Body of pancreas (tissue), 4 donors: ENCODE results near the gene RAPGEF4. TPM values are rescaled to one million over a fixed set of nuclear protein-coding genes. Genes with fewer than 3 reads are reported as not detected.

Experiments used
- ATAC-seq: fragments of 150-250 bp; one replicate; pipeline ENCODE4 v1.9.1; 2016
- DNase-seq, 4 donors: peaks; one replicate each; pipeline ENCODE4 v3.0.0-alpha.2; 2019
- H3K27ac ChIP-seq, 4 donors: fragments of 200-600 bp; sonication (generic); 1 replicate in 3 of 4; 2 replicates in 1 of 4; pipeline versions ENCODE4 v1.5.1 to v1.6.1; 2016 to 2019; ENCODE audit warnings: mild to moderate bottlenecking in 1 of 4, mixed read lengths in 1 of 4, moderate library complexity in 1 of 4
- H3K27me3 ChIP-seq, 2 donors: fragments of 200-600 bp; sonication (generic); one replicate each; pipeline ENCODE4 v1.6.0; 2016; ENCODE audit warnings: mild to moderate bottlenecking in 1 of 2
- H3K36me3 ChIP-seq, 2 donors: fragments of 200-600 bp; sonication (generic); replicated peaks in 1 of 2; 2 replicates each; pipeline ENCODE4 v1.5.1; 2016; ENCODE audit warnings: low read depth in 2 of 2; ENCODE audit not compliant: insufficient read depth in 1 of 2
- H3K4me1 ChIP-seq: fragments of 200-600 bp; sonication (generic); one replicate; pipeline ENCODE4 v1.6.0; 2016
- H3K4me3 ChIP-seq, 2 donors: fragments of 200-600 bp; sonication (generic); 1 replicate in 1 of 2; 2 replicates in 1 of 2; pipeline ENCODE4 v1.5.1; 2016 to 2019
- H3K9me3 ChIP-seq, 3 donors: fragments of 200-600 bp; sonication (generic); 1 replicate in 2 of 3; 2 replicates in 1 of 3; pipeline ENCODE4 v1.5.1; 2016
- POLR2A ChIP-seq, 3 donors: fragments of 450-650 bp; IDR thresholded peaks; one replicate each; pipeline ENCODE4 v1.6.1; 2016; ENCODE audit warnings: antibody characterized with exemption in 3 of 3, mild to moderate bottlenecking in 2 of 3
- WGBS, 2 donors: methylation state at CpG; one replicate each; pipeline ENCODE4 v1.1.5; 2017; 5-methylcytosine and 5-hydroxymethylcytosine counted together
- intact Hi-C: fragments of 100-400 bp; cut with DNase I; formaldehyde crosslinking; loops from one replicate; pipeline ENCODE4 v1.15.1; 2023
- total RNA-seq, 2 donors: library from RNA; depleted of rRNA; stranded (reverse); fragments of >200 nt; gene quantifications; one replicate each; pipeline ENCODE4 v1.1.0, GENCODE V29; 2016
- TF ChIP-seq, protein P1 (sequence below), 7 experiments: fragments of 450-650 bp in 4 of 7; fragments of 200-600 bp in 3 of 7; sonication (generic) in 3 of 7; IDR thresholded peaks; one replicate each; pipeline ENCODE4 v1.5.1; 2016 to 2019; ENCODE audit warnings: antibody characterized with exemption in 7 of 7

Gene RAPGEF4
- total RNA-seq, 2 donors from 2014 or later: 4.7 to 22.4 TPM

GRCh38 chr2:172705352-172705751, 30.3 kb upstream of the RAPGEF4 start:
- H3K4me1 ChIP-seq: no peaks in the 10 kb centered on the region

DNA sequence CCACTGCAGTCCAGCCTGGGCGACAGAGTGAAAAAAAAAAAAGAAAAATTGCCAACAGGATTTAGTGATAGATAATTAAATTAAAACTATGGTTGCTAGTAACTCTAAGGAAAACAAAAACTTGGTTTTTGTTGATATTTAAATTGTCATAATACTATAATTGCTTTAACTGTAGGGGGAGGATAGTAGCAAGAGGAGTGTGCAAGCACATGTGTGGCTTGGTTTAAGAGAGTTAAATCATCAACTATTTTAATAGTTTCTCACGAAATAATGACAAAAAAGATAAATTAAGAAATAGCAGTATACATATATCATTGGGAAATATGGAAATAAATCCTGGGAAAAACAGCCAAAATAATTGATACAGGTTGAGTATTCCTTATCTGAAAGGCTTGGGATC, 27.4 kb upstream of the RAPGEF4 start:
- intact Hi-C loops: no loop called here
- TF ChIP-seq POLR2A (IDR thresholded peaks at IDR 0.05): no peak
- TF ChIP-seq, protein P1, sequence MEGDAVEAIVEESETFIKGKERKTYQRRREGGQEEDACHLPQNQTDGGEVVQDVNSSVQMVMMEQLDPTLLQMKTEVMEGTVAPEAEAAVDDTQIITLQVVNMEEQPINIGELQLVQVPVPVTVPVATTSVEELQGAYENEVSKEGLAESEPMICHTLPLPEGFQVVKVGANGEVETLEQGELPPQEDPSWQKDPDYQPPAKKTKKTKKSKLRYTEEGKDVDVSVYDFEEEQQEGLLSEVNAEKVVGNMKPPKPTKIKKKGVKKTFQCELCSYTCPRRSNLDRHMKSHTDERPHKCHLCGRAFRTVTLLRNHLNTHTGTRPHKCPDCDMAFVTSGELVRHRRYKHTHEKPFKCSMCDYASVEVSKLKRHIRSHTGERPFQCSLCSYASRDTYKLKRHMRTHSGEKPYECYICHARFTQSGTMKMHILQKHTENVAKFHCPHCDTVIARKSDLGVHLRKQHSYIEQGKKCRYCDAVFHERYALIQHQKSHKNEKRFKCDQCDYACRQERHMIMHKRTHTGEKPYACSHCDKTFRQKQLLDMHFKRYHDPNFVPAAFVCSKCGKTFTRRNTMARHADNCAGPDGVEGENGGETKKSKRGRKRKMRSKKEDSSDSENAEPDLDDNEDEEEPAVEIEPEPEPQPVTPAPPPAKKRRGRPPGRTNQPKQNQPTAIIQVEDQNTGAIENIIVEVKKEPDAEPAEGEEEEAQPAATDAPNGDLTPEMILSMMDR (IDR thresholded peaks at IDR 0.05): no peak
- no peak for ATAC-seq
- no peak overlapping the region for H3K27ac ChIP-seq
- DNase-seq: no peak
- no peaks in the 10 kb centered on the region for H3K36me3 ChIP-seq
- no peaks in the 10 kb centered on the region for H3K4me1 ChIP-seq
- no peak overlapping the region for H3K4me3 ChIP-seq
- no peaks in the 10 kb centered on the region for H3K27me3 ChIP-seq
- WGBS, 2 donors: 66 to 73% methylated on average over 2 of the region's 2 CpGs
- no peaks in the 10 kb centered on the region for H3K9me3 ChIP-seq

More at GRCh38 chr2:172705352-172705751, 30.3 kb upstream of the RAPGEF4 start:
- ATAC-seq: no peak
- no peaks in the 10 kb centered on the region for H3K27me3 ChIP-seq
- no peak for DNase-seq
- intact Hi-C loops: no loop called here
- H3K4me3 ChIP-seq: no peak overlapping the region
- WGBS, 2 donors: 74 to 93% methylated on average over 2 of the region's 2 CpGs
- no peak for TF ChIP-seq POLR2A (IDR thresholded peaks at IDR 0.05)
- TF ChIP-seq, protein P1 (IDR thresholded peaks at IDR 0.05): no peak
- no peaks in the 10 kb centered on the region for H3K9me3 ChIP-seq
- no peak overlapping the region for H3K27ac ChIP-seq
- no peaks in the 10 kb centered on the region for H3K36me3 ChIP-seq

DNA sequence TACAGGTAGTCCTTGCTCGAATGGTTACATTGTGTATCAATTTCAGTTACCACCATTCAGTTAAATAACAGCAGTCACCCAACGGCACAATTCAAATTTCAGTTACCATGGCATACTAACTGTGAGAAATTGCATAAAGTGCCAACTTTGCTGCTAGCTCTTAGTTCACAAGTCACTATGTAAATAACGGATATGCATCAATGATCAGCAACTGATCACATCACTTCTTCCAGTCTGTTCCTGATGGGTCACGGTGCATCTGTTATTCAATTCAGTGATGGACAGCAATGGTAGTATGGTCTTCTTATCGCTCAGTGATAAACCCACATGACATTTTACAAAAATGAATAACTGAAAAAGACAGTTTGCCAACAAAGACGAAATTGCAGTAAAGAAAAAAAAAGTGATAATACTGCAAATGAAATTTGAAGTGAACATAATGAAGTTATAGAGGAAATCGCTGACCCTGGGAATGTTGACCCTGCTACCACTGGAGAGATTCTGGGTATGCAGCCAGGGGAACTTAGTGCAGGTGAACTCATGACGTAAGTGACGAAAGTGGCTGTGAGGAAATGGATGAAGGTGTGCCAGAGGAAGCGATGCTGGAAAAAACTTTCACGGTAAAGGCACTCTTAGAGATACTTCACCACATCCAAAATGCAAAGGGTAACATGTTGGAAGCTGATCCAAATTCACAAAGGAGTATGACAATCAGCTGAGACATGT, 25.9 kb upstream of the RAPGEF4 start:
- no peak overlapping the region for H3K4me3 ChIP-seq
- ATAC-seq: no peak
- H3K27ac ChIP-seq: no peak overlapping the region
- WGBS, 2 donors: 62 to 66% methylated on average over 11 of the region's 11 CpGs
- DNase-seq: no peak
- intact Hi-C loops: no loop called here
- H3K4me1 ChIP-seq: no peaks in the 10 kb centered on the region
- no peaks in the 10 kb centered on the region for H3K9me3 ChIP-seq
- H3K36me3 ChIP-seq: no peaks in the 10 kb centered on the region
- TF ChIP-seq POLR2A (IDR thresholded peaks at IDR 0.05): no peak
- TF ChIP-seq, protein P1 (IDR thresholded peaks at IDR 0.05): no peak
- H3K27me3 ChIP-seq: no peaks in the 10 kb centered on the region

DNA sequence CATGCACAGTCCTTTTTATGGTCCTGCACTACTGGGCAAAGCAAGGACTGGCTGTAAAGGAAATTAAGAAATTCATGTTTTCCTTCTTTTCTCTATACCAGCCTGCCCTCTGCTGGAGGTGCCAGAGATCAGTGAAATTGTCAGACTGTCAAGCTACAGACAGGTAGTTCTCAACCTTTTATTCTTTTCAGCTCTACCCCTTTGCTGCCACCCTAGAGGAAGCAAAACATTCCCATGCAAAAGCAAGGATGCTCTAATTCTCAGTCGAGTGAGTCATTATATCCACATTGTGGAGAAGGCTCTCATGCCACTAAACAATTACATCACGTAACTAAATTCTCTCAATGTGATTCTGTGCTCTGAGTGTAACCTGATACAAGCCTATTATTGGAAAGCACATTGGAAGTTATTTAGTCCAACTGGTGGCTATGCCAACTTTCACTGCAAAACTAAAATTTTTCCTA, 25.0 kb upstream of the RAPGEF4 start:
- DNase-seq (peak; percentile 20 to 34 (median 28)), ATAC-seq (peak; percentile 21)
- Histone ChIP-seq H3K36me3 (no peaks in the 10 kb centered on the region), H3K4me3 (no peak overlapping the region), H3K27ac (no peak overlapping the region), H3K9me3 (no peaks in the 10 kb centered on the region), H3K27me3 (no peaks in the 10 kb centered on the region), H3K4me1 (no peaks in the 10 kb centered on the region)
- WGBS, 2 donors: 30 to 40% methylated on average over 2 of the region's 2 CpGs
- intact Hi-C loops: no loop called here
- TF ChIP-seq POLR2A (IDR thresholded peaks at IDR 0.05): no peak
- TF ChIP-seq, protein P1 (IDR thresholded peaks at IDR 0.05): peak; percentile 6 to 53 (median 42)

DNA sequence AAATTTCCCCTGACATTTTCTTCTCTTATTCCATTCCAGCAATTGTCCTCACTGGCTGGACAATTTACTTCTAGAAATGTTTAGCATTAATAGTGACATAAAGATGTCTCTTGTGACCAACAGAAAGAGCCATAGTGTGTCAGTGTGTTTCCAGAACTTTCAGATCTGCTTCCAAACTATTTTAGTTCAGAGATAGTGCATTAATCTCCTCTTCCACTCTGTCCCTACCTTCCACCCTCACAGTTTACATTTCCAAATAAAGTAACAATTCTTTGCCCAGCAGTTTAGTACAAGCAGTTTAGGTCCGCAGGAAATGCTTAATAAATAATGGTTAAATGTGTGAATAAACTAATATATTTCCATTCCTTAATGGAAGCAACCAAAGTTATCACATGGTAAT, 24.5 kb upstream of the RAPGEF4 start:
- no peak overlapping the region for H3K27ac ChIP-seq
- no peaks in the 10 kb centered on the region for H3K4me1 ChIP-seq
- no peaks in the 10 kb centered on the region for H3K27me3 ChIP-seq
- DNase-seq (no peak), ATAC-seq (no peak)
- 61 to 64% methylated on average over 1 of the region's 1 CpG for WGBS, 2 donors
- H3K4me3 ChIP-seq: no peak overlapping the region
- no peaks in the 10 kb centered on the region for H3K9me3 ChIP-seq
- intact Hi-C loops: no loop called here
- no peaks in the 10 kb centered on the region for H3K36me3 ChIP-seq
- TF ChIP-seq, protein P1 (IDR thresholded peaks at IDR 0.05): no peak
- TF ChIP-seq POLR2A (IDR thresholded peaks at IDR 0.05): no peak
